Right kidney (tissue), 1 donor: ENCODE data around the gene SLC6A13.
A peak's percentile ranks its signal among the peaks of the same experiment; 100 is the strongest.
"Not testable (repeated sequence)": the region's sequence is repeated elsewhere in the genome, so short reads cannot be mapped to it uniquely, and the experiment has no call there.

Experiments
- DNase-seq: peaks from one replicate; pipeline ENCODE4 v3.0.0-alpha.2; 2016

The SLC6A13 gene

DNA sequence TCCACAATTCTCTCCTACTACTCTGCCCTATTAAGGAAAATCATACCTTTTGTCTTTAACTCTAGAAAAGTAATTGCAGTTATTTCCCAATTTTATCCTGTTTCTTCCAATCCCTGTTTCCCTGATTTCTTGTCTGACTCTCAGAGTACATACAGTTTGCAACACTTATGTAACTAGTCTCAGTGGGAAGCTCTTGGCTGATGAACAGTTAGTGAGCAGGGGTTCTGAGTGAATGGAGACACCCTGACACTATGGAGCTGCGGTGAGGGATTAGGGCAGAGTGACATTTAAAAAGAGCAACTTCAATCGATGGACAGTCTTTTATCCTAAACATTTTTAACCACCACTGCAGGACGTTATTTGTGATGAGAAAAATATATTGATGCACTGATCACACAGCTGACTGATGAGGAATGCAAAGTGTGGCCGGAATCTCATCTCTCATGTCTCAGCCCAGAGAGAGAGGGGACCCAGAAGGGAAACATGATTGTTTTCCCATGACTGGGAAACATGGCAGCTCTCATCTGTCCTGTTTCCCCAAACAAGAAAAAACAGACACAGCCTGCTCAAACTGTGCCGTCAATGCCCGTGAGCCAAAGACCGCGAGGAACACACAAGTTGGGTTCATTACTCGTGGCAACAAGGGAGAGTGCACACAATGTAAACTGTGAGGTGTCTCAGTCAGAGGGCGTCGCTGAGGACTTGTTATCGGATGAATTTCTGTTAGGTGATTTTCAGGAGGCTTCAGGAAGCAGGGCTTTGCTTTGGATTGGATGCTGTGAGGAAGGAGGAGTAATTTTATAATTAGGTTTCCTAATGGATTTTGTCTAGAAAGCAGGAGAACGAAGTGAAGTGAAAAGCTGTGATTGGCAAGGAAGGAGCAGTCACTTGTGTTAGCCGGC is 5.2 kb upstream of the SLC6A13 start:
- DNase-seq = no peak

DNA sequence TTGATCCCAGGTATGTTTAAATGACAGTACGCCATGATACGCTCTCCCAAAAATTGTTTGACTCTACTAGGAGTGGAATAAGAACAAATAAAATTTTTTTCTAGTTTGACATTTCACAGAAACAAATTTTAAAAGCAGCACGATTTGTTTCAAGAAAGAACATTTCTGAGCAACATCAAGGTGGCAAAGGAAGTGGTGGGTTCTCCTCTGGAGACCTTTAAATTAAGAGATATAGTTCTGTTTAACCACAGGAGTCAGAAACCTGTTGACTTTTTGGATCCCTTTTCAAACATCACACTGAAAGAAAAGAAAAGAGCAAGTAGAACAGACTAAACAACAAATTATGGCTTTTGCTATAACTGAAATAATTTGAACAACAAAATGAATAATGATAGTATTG is 2.5 kb upstream of the SLC6A13 start:
- DNase-seq = no peak

DNA sequence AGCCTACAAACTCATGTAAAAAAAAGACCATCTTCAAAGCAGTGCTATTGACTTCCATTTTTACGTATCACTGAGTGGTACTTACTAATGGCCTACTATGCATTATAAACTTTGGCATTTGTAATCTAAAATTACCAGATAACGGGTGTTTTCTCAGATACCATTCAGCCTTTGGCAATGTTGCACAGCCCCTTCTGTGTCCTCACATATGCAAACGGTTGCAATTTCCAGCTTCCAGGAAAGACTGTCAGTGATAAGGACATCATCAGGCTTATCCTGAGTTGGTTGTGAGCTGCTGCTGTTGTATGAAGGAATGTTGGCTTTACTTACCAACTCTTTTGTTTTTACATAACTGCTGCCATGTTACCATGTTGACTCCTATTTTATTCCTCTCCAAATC is 1.6 kb upstream of the SLC6A13 start:
- DNase-seq = no peak

DNA sequence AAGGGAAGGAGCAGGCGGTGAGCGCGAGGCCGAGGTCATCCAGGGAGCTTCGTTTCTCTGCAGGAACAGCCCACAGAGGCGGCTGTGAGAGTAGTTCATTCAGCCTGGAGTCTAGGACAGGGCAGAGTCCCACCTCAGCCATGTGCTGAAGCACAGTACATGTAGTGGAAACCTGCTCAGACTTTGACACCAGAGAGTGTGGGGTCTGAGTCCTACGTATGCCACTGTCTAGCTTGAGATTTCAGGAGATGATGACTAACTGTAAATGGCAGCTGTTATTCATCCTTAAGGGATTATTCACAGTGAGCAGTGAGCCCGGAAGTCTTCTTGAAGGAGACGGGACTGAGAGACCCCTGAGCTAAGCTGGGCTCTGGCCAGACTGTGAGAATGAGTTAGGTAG is 938 bp upstream of the SLC6A13 start:
- DNase-seq = peak; percentile 22

DNA sequence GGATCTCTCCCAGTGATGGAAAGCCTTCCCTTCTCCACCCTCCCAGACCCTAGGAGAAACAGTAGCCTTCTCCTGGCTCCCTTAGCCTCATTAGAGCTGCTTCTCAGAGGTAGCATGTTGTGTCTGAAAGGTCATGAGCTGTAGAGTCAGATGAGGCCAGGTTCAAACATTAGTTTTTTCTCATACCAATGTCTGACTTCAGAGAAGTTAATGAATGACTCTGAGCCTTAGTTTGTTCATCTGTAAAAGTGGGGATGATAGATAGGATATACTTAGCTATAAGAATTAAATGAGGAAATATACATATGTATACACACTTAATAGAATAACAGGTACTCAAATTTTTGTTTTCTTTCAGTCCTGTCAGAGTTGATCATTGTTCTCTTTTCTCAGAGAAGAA is 523 bp downstream of the SLC6A13 start:
- DNase-seq = no peak

DNA sequence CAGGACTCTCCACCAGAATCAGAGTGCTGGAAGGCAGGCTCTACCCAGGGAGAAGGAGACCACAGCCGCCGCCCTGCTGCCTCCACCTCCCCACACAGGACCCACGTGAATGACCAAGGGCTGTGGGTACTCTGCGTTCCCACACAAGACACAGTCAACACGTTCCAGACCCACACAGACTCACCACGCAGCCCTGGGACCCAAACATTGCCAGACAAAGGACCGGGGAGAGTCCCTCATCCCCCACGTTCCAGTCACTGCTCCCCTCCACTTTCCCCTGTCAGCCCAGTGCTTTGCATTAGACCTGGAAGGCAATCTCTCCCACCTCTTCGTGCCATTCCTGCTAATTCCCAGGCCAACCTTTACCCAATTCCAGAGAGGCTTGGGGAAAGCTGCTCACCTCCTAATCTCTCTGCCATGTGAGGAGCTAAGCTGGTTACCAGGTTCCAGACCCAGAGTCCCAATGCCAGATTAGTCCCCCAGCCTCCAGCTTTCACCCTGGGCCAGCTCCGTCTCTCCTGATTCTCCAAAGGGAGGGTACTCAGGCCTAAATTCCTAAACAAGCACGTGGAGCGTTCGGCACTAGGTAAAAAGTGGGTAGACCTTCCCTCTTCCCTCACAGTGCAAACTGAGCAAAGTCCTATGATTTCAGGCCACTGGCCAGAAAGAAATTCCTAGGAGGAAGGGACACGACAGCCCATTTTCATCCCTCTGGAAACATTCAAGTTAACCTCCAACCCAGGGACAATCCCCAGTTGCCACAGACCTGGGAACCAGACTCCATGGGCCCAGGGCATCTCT is 4.9 kb downstream of the SLC6A13 start:
- no peak for DNase-seq

DNA sequence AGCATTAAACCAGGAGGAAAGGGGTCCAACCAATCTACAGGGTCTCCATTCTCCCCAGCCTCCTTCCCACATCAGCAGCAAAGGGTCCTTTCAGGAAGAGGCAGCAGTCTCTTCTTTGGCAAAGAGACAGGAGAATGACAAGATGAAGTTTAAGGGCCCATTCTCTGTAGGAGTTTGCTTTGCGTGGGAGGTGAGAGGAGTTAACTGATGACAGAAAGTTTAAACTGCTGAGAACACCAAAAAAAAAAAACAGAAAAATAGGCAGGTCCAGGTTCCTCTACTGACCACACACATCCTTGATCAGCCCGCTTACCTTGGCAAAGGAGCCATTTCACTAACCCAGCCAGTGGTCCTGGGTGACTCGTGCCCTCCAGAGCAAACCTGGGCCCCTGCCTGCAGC is 5.7 kb downstream of the SLC6A13 start:
- DNase-seq = no peak

DNA sequence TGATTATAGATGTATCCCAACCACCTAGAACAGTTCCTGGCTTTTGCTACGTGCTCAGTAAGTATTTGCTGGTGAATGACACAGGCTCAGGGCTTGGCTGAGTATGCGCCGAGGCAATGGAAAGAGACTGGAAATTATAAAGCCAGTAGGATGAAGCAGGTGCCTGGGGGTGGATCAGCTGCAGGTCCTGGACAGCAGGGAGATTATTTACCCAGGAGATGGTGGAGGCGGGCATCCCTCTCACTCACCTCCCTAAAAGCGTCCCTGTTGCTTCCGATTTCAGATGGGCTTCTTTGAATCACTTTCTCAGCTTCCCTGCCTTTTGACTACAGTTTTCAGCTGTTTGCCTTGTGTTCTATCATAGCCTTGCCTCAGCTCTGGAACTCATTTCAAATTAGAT is 6.4 kb downstream of the SLC6A13 start:
- no peak for DNase-seq

DNA sequence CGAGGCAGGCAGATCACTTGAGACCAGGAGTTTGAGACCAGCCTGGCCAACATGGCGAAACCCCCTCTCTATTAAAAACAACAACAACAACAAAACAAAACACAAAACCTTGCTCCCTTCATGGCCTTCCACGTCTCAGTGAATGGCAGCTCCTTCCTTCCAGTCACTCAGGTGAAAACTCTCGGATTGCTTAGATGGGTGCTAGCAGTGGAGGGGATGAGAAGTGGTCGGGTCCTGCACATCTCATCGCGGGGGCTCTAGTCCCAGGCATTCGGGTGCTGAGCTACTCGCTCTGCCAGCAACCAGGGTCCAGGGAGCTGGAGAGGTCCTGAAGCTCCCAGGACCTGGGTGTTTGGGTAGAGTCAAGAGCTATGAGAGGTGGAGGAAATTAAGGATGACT is 7.7 kb downstream of the SLC6A13 start:
- DNase-seq = no peak

DNA sequence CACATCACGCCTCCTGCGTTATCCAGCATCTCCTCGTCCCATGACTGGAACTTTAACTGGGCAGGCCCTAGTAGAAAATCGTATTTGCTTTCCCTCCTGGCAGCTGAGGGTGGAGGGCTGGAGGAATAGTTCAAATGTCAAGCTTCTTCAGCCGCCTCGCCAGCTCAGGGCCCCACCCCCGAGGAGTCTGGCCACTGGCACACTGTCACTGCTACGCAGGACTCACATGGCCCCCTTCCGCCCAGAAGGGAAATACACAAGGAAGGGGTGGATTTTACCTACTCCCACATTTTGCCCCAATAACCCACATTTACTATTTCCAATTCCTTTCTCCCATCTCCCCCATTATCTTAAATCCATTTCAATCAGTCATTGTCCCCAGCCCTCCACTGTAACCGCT is 8.6 kb downstream of the SLC6A13 start:
- no peak for DNase-seq

DNA sequence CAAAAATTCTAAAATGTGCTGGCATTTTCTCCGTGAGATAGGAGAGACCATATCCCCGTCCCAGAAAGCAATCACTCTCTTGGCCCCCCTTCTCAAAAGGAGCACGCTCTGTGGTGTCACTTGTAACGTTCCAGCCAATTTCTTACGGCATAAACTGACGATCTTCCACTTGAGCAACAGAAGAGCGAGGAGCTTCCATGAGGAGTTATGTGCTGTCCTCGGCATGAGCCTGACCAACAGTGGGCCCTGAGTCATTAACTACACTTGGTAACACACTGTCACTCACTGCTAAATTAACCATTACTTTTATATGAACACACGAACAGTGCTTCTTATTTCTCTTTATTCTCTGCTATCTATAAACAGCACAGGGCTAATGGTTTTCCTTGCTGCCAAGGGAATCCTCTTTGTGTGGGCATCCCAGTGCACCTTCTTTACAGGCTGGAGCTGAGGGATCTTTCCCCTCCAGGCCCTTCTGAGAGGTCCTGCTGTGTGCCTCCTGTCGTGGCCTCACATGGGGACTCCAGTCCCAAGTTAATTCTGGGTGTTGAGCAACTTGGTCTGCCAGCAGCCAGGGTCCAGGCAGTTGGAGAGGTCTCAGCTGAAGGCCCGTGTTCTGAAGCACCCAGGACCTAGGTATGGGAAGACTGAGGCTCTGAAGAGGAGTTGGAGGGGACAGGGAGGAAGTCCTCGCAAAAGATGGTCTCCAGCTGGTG is 9.4 kb downstream of the SLC6A13 start:
- no peak for DNase-seq

DNA sequence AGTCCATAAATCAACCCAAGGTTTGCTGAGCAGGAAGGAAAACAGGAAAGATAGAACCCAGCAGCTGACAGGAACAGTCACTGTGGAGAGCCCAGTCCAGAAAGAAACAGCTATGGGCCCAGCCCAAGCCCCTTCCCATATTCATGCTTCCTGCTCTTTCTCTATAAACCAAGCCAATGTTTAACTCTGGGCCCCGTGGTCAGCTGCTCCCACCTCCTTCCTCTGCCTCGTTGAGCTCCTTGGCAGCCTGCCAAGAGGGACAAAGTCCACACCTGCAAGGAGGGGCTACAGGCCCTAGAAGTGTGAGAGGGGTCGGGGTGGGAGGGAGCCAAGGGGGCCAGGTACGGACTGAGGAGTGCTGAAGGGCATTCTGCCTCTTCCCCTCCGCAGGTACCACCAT is 10.0 kb downstream of the SLC6A13 start:
- peak; percentile 44 for DNase-seq

DNA sequence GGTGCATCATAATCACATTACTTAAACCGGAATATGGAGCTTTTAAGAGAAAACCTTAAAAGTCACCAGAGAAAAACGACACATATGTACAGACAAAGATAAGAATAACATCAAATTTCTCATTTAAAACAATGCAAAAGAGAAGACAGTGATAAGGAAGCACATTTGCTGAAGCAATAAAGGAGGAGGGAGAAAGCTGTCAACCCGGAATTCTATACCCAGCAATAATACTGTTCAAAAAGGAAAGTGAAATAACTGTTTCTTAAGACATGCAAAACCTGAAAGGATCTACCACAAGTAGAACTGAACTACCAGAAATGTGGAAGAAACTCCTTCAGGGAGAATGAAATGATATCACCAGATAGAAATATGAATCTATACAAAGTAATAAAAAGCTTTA is 15.4 kb downstream of the SLC6A13 start:
- DNase-seq = no peak

DNA sequence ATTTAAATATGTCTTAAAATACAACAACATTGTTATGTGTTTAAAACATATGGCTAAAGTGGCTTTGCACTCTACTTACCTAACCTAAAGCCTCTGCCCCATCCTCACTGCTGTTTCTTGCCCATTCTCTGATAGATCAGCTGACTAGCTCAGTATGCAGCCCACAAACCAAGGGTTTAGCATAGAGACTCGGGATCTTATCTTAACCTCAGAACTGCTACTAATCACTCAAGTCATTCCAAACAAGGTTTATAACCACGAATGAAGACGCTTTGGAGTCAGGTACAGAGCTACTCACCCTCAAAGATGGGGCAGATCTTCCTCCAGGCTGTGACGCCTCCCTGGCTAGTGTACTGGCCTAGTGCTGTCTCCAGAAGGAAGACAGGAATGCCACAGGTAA is 19.3 kb downstream of the SLC6A13 start:
- DNase-seq = no peak

DNA sequence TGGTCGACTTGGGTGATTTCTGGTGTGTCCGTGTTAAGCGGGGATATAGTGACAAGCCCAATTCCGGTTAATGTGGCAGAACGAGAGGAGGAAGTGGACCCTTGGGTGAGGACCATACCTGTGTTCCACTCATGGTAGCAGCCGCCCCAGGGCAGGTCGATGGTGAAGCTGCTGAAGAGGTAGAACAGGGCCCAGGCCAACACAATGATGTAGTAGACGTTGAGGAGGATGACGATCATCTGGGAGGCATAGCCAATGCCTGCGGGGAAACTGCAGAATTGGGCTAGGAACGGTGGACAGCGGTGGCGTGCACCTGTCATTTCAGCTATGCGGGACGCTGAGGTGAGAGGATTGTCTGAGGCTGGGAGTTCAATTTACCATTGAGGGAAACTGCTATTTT is 20.1 kb downstream of the SLC6A13 start:
- DNase-seq = no peak

DNA sequence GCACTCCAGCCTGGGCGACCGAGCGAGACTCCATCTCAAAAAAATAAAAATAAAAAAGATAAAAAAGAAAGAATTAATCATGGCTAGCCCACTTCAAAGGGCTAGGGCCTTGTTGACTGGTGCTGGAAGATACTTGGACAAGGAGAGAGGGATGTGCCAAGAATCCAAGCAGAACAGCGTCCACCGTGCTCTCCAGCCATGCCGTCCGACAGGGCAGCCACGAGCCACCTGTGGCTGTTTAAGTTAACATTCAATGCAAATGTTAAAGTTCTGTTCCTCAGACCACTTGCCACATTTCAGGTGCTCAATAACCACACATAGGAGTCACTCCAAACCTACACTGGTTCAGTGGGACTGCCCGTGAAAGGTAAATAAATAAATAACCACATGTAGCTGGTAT is 21.4 kb downstream of the SLC6A13 start:
- DNase-seq = no peak

DNA sequence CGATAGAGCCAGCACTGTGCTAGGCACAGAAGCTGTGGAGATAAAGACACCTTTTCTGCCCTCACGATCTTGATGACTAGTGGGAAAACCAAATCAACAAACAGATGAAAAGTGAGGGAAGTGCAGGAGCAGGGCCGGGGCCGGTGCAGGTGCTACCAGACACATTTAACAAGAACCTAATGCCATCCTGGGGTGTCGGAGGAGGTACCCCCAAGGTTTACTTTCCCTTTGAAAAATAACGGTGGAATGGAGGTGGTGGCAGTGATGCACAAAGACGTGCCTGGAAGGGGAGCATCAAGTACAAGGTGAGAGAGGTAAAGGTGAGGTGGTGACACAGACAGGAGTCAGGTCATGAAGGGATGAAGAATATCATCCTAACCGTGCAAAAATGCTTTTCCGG is 22.1 kb downstream of the SLC6A13 start:
- no peak for DNase-seq

DNA sequence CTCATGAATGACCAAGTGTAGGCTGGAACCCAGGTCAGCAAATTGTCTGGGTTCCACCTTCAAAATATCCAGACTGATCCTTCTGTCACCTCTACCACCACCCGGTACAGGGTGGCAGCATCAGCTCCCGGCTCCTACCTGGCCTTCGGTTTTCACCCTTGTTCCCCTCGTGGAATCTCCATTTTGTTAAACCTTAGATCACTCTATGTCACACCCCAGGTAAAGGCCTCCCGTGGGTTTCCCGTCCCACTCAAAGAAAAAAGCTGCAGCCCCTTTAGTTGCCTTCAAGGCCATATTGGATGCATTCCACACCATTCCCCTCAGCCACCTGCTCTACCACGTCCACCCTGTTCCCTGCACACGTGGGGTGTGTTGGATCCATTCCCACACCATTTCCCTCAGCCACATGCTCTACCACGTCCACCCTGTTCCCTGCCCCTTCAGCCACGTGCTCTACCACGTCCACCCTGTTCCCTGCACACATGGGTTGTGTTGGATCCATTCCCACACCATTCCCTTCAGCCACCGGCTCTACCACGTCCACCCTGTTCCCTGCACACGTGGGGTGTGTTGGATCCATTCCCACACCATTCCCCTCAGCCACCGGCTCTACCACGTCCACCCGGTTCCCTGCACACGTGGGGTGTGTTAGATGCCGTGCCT is 23.8 kb downstream of the SLC6A13 start:
- DNase-seq = no peak

DNA sequence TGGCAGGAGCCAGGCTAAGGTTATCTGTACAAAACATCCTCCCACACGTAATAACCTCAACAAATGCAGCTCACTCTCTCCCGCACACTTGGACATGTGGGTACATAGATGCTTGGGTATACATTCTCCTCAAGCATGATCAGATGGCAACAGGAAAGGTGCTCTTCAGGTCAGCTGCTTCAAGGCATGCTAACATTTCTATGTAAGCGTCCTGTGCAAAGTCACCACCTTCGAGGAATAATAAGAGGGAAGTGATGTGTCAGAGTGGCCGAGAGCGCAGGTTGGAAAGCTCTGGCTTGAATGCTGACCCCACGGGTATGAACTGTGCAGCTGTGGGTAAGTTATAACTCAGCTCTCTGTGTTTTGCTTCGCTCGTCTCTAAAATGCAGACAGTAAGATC is 24.5 kb downstream of the SLC6A13 start:
- DNase-seq = no peak

DNA sequence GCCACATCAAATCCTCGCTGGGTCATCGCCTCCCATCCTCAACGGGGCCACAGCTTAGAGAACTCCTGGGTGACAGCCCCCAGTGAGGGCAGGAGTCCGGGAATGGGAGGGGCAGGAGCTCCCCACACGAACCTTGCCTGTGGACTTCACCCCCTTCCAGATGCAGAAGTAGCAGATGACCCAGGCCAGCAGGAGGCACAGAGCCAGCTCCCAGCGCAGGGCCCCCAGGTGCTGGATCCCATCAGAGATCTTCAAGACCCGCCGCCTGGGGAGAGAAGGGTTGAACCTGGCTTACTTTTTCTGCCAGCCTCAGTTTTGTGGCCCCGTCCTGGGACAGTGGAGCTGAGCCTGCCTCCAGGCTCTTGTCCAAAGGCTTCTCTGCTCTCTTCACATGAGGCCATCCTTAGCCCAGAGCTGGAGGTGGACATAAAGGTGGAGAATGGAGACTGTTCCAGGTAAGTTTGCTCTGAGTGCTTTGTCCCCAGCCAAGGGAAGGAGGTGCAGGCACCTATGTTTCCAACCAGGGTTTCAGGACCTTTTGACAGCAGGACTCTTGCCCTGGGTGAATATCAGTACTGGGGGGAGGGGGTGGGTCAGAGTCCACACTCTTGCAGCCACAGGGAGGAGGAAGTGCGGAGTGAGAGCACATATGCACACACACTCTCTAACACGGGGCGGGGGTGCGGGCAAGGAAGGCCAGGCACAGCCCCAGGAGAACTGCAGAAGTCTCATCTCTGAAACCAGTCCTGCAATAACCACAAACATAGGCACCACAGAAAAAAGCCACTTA is 25.4 kb downstream of the SLC6A13 start:
- DNase-seq = no peak

DNA sequence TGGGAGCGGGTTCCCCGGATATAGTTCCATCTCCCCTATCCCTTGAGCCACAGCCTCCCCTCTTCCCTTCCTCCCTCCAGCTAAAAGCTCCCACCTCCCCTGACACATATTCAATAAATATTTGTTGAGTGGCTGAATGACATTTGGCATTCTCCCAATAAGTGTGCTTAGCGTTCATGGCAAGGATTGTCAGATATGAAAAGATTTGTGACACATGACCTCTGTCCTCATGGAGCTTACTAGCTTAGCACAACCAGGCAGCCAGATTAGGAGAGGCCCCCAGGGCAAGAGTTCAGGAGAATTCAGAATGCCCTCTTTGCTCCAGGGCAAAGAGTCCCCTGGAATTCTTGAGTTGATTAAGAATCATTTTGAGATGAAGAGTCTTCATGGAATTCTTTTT is 26.2 kb downstream of the SLC6A13 start:
- no peak for DNase-seq

DNA sequence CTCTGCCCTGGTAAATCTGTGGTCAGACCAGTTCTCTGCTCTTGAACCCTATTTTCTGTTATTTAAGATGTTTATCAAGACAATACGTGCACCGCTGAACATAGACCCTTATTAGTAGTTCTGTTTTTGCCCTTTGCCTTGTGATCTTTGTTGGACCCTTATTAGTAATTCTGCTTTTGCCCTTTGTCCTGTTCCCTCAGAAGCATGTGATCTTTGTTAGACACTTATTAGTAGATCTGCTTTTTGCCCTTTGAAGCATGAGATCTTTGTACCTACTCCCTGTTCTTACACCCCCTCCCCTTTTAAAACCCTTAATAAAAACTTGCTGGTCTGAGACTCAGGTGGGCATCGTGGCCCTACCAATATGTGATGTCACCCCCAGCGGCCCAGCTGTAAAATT is 26.7 kb downstream of the SLC6A13 start:
- not testable (repeated sequence) for DNase-seq
